Cardiac muscle cell (in vitro differentiated cells and primary cell): ENCODE measurements around the gene MT1E. TPM values are rescaled to one million over a fixed set of nuclear protein-coding genes. Genes with fewer than 3 reads are reported as not detected.
"Not testable (repeated sequence)": the region's sequence is repeated elsewhere in the genome, so short reads cannot be mapped to it uniquely, and the experiment has no call there.

ENCODE experiments used
- DNase-seq, 2 donors: peaks; one replicate each; pipeline versions ENCODE4 v3.0.0 to v3.0.0-alpha.2; 2010 to 2017; ENCODE audit warnings: low read depth in 1 of 2, low spot score in 1 of 2
- H3K27ac ChIP-seq: fragments of 200-600 bp; sonication (generic); 2 replicates; pipeline ENCODE4 v1.5.1; 2016
- H3K27me3 ChIP-seq: fragments of 200-600 bp; sonication (generic); 2 replicates; pipeline ENCODE4 v1.6.0; 2016; ENCODE audit warnings: control low read depth
- H3K36me3 ChIP-seq: fragments of 200-600 bp; sonication (generic); 2 replicates; pipeline ENCODE4 v1.5.1; 2016; ENCODE audit warnings: control low read depth
- H3K4me1 ChIP-seq: fragments of 200-600 bp; sonication (generic); 2 replicates; pipeline ENCODE4 v1.8.1; 2017; ENCODE audit warnings: low read depth, mild to moderate bottlenecking, mixed run types
- H3K4me3 ChIP-seq: fragments of 200-600 bp; sonication (generic); 2 replicates; pipeline ENCODE4 v1.5.1; 2016; ENCODE audit warnings: mild to moderate bottlenecking
- H3K9me3 ChIP-seq: fragments of 200-600 bp; sonication (generic); 2 replicates; pipeline ENCODE4 v1.5.1; 2017; ENCODE audit warnings: low read depth, mild to moderate bottlenecking, control low read depth
- polyA plus RNA-seq: library from polyadenylated mRNA; unstranded; fragments of >200 nt; fragmentation: Nextera tagmentation; extraction: Ambion mirVana; gene quantifications from 2 replicates; pipeline ENCODE4 v1.2.1, GENCODE V29; 2016
- total RNA-seq: library from RNA; depleted of rRNA; stranded (reverse); fragments of >200 nt; gene quantifications from 2 replicates; pipeline ENCODE4 v1.2.3, GENCODE V29; 2016
- TF ChIP-seq, protein P1 (sequence below): IDR thresholded peaks from 2 replicates; pipeline ENCODE4 v1.5.1; 2012; ENCODE audit warnings: low read depth, mild to moderate bottlenecking, low read length

MT1E gene
- 3.6 and 9.1 TPM in 2 replicates for total RNA-seq
- 4.5 and 4.7 TPM in 2 replicates for polyA plus RNA-seq

DNA sequence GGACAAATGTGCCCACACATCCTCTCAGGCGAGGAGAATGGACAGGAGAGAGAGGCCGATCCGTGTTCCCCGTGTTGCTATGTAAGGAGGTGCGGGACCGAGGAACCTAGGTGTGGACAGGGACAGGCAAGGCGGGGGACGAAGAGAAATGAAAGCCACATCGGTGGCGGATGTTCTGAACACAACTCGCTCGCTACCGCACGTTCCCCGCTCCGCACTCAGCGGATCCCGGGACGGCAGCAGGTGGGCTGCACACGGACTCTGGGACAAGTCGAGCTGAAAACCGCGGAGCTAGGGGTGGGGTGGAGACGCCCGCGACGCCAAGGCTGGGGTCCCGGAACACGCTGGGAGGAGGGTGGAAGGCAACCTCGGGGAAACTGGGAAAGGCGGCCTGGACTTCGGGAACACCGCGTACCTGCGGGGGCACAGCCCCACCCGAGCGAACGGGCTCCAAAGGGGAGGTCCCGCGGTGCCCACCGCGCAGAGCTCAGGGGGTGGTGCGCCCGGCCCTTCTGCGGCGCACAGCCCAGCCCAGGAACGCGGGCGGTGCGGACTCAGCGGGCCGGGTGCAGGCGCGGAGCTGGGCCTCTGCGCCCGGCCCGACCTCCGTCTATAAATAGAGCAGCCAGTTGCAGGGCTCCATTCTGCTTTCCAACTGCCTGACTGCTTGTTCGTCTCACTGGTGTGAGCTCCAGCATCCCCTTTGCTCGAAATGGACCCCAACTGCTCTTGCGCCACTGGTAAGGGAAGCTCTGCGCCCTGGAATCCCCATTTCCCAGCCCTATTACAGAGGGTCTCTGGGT is at the start of gene MT1E:
Gene MT1E (plus strand): TSS at position 642 of the 803 bp plus-strand sequence. CDS start 71 bp downstream, at position 713.
- TF ChIP-seq, protein P1, sequence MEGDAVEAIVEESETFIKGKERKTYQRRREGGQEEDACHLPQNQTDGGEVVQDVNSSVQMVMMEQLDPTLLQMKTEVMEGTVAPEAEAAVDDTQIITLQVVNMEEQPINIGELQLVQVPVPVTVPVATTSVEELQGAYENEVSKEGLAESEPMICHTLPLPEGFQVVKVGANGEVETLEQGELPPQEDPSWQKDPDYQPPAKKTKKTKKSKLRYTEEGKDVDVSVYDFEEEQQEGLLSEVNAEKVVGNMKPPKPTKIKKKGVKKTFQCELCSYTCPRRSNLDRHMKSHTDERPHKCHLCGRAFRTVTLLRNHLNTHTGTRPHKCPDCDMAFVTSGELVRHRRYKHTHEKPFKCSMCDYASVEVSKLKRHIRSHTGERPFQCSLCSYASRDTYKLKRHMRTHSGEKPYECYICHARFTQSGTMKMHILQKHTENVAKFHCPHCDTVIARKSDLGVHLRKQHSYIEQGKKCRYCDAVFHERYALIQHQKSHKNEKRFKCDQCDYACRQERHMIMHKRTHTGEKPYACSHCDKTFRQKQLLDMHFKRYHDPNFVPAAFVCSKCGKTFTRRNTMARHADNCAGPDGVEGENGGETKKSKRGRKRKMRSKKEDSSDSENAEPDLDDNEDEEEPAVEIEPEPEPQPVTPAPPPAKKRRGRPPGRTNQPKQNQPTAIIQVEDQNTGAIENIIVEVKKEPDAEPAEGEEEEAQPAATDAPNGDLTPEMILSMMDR: no peak
- peak; percentile 84 to 88 for DNase-seq
- peaks cover 81% of the 10 kb centered on the region for H3K27me3 ChIP-seq
- peaks cover 5% of the 10 kb centered on the region for H3K4me1 ChIP-seq
- peak within 1 kb of the TSS; percentile 36 for H3K4me3 ChIP-seq
- no peaks in the 10 kb centered on the region for H3K36me3 ChIP-seq
- no peaks in the 10 kb centered on the region for H3K9me3 ChIP-seq
- no peak within 1 kb of the TSS for H3K27ac ChIP-seq

DNA sequence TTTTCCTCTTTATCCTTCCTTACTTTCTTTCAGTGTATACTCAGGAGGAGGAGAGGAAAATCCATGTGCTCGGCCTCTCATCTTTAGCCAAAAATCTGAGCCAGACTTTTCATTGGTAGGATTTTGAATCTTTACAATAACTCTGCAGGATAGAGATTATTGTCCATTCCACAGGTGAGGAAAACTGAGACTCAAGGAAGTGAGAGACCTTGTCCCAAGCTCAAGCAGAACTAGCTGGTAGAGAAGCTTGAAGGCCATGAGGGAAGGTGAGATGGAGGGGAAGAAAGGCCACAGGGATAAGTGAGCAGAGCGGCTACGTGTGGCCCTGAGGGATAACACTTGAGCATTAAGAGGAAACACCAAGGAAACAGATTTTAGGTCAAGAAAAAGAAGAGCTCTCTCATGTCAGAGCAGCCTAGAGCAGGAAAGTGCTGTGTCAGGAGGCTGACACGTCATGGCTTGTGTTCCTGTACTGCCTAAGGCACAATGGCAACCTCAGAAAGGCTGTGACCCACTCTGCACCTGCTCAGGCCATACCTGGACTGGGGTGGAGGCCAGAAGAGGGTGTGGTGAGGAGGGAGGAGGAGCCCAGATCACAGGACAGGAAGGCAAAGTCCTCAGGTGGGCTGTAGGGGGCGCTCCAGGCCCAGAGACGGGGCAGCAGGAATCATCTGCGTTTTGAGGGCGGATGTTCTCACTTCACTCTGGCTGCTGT is 48.8 kb upstream of the MT1E start:
- Histone ChIP-seq H3K27ac (no peak overlapping the region), H3K27me3 (no peaks in the 10 kb centered on the region), H3K4me1 (no peaks in the 10 kb centered on the region), H3K36me3 (no peaks in the 10 kb centered on the region), H3K9me3 (no peaks in the 10 kb centered on the region), H3K4me3 (no peak overlapping the region)
- TF ChIP-seq, protein P1: peak; percentile 86
- DNase-seq: peak; percentile 49 to 79

DNA sequence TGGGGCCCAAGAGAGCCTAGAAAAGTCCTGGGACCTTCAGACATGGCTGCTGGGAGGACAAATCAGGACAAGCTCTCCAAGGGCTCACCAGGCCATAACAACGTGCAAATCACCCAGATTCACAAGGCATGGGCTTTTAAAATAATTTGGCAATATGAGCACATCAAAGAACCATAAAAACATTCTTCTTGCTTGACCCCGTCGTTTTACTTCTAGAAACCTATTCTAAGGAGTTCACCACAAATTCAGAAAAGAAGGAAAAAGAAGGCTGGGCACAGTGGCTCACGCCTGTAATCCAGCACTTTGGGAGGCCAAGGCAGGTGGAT is 48.3 kb upstream of the MT1E start:
- Histone ChIP-seq H3K9me3 (no peaks in the 10 kb centered on the region), H3K36me3 (no peaks in the 10 kb centered on the region), H3K4me1 (no peaks in the 10 kb centered on the region), H3K27me3 (no peaks in the 10 kb centered on the region), H3K4me3 (no peak overlapping the region), H3K27ac (no peak overlapping the region)
- TF ChIP-seq, protein P1: no peak
- DNase-seq: no peak

DNA sequence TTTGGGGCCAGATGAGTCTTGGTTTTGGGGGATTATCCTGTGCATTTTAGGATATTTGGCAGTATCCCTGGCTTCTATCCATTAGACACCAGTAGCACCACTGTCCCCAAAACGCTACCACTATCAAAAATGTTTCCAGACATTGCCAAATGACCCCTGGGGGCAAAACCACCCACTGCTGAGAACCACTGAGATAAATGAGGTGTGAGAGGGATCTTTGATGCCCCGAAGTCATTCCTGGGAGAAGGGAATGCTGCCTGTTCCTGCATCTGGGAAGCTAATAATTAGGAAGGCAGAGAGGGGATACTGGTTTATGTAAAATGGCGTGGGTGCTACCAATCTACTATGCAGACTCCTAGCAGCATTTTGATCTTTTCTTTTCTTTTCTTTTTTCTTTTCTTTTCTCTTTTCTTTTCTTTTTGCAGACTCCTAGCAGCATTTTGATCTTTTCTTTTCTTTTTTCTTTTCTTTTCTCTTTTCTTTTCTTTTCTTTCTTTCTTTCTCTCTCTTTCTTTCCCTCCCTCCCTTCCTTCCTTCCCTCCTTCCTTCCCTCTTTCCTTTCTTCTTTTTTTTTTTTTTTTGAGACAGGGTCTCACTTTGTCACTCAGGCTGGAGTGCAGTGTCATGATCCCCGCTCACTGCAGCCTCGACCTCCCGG is 45.1 kb upstream of the MT1E start:
- H3K4me3 ChIP-seq: no peak overlapping the region
- no peak overlapping the region for H3K27ac ChIP-seq
- no peaks in the 10 kb centered on the region for H3K9me3 ChIP-seq
- peaks cover 7% of the 10 kb centered on the region for H3K27me3 ChIP-seq
- no peaks in the 10 kb centered on the region for H3K36me3 ChIP-seq
- DNase-seq: no peak
- TF ChIP-seq, protein P1: no peak
- H3K4me1 ChIP-seq: no peaks in the 10 kb centered on the region

DNA sequence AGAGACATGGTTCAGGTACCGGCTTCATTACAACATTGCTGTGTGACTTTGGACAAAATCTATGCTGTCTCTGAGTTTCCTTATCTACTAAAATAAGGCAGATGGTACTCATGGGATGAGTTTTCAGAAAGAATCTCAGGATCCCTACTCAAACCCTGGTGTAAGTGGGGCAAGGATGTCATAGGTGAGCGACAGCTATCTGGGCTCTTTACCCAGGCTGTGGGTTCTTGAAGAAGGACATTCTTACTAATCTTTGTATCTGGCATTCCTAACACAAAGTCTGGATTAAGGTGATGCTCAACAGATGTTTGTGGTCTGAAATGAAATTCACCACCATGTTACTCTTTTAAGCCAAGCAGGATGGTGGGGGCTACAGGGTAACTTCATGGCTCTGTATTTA is 42.7 kb upstream of the MT1E start:
- not testable (repeated sequence) for H3K4me3 ChIP-seq, DNase-seq, H3K9me3 ChIP-seq, H3K36me3 ChIP-seq, H3K27ac ChIP-seq, H3K4me1 ChIP-seq
- H3K27me3 ChIP-seq: peaks cover 31% of the 10 kb centered on the region
